ENCODE data around the gene CSNK2B.

Gene CSNK2B

DNA sequence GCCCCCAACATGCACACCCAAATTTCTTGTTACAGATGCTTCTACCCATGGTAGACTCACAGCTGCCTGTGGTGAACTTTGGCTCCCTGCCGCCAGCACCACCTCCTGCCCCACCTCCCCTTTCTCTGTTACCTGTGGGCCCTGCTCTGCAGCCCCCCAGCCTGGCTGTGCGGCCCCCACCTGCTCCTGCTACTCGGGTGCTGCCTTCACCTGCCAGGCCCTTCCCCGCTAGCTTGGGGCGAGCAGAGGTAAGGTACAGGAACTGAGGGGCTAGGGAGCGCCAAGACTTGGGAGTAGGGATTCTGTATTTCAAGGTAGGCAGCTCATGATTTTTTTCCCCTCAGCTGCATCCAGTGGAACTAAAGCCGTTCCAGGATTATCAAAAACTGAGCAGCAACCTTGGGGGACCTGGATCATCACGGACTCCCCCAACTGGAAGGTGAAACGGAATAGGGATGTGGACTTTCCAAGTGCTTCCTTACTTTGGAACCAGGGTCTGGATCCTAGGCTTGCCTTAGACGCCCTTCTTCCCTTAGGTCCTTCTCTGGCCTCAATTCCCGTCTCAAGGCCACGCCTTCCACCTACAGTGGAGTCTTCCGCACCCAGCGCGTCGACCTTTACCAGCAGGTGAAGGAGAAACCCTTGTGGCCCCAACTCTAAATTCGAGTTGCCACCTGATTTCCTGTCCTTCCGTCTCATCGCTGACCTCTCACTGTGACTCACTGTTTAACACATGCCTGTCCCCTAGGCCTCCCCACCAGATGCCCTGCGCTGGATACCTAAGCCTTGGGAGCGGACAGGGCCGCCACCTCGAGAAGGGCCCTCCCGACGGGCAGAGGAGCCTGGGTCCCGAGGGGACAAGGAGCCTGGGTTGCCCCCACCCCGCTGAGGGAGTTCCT, 28.9 kb upstream of the CSNK2B start:
- no peak for DNase-seq (ENCODE audit: low spot score)

- DNase-seq (ENCODE audit: low spot score), result no peak
Observed at GRCh38 chr6:31639043-31639442, 26.8 kb upstream of the CSNK2B start.

GRCh38 chr6:31639449-31639861, 26.4 kb upstream of the CSNK2B start:
- DNase-seq (ENCODE audit: low spot score), result no peak

DNA sequence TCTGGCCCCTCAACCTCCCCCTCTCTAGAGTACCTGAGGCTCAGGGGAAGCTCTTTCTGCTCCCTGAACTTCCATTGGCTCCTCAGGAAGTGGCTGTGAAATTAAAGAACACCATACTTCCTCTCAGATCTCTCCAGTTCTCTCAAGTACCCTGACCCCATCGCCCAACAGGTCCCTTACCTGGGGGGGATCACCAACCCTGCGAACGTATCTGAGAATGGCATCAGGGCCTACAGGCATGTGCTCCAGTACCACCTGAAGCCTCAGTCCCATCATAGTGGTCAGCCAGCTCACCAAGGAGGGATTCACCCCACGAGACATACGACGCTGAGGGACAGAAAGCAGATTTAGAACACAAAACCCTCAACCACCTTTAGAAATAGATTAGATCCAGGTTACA, 25.3 kb upstream of the CSNK2B start:
- DNase-seq (ENCODE audit: low spot score), result no peak

DNA sequence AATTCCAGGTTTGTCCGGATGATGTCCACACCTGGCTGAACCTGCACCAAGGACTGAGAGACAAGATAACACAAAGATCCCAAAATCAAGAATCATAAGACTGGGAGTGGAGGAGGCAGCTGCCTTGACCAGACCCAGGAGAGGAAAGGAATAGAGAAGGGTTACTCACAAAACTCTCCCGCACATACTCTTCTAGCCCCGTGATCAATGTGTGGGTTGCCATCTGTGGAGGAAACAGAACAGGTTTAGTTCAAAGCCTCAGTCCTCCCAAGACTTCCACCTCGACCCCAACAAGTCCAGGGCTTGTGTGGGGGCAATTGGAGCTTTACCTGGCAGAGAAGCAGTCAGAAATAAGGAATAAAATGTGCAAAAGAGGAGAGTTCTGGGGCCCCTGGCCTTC, 24.5 kb upstream of the CSNK2B start:
- DNase-seq (ENCODE audit: low spot score), result no peak

DNA sequence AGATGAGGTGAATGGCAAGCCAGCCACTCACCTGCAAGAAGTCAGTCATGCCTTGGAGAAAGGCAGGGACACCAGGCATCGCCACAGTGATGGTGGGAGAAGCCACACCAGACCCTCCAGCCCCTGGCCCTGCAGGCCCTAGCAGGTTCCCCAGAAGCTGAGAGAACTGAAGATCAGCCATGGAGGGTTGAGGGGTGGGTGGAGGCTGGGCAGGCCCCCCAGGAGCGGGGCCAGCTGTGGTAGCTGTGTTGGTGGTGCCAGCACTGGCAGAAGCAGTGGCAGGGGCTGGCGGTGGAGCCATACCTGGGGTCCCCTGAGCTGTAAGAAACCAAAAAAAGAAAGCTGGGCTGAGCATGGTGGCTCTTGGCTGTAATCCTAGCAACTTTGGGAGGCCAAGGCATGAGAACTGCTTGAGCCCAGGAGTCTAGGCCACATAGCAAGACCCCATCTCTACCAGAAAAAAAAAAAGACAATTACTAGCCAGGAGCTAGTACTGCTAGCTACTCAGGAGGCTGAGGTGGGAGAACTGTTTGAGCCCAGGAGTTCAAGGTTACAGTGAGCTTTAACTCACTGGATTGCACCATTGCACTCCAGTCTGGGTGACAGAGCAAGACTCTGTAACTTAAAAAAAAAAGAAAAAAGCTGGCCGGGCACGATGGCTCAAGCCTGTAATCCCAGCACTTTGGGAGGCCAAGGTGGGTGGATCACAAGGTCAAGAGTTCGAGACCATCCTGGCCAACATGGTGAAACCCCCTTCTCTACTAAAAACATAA, 22.9 kb upstream of the CSNK2B start:
- DNase-seq (ENCODE audit: low spot score), result no peak

DNA sequence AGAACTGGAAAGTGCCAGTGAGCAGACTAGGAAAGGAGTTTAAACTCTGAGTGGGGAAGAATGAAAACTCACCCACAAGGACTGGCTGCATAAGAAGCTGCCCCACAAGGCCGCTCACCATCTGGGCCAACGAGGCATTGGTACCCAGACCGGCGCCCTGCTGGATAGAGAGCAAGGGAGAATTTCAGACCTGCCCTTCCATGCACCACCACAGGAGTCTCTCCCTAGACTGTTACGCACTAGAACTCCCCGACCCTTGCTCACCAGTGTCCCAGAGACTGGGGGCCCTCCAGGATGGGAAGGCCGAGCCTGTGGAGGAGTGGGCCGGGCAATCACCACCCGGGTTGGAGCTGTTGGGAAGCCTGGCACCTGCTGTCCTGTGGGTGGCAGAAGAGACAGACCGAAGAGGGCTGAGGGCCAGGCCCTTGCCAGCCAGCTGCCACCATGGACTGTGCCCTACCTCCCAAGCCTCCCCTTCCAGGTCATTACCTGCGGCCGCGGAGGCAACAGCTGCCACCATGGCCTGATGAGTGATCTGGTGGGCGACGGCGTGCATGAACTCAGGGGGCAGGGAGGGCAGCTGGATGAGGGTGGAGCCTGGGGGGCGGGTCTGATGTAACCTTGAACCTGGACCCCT, 21.9 kb upstream of the CSNK2B start:
- no peak for DNase-seq (ENCODE audit: low spot score)

DNA sequence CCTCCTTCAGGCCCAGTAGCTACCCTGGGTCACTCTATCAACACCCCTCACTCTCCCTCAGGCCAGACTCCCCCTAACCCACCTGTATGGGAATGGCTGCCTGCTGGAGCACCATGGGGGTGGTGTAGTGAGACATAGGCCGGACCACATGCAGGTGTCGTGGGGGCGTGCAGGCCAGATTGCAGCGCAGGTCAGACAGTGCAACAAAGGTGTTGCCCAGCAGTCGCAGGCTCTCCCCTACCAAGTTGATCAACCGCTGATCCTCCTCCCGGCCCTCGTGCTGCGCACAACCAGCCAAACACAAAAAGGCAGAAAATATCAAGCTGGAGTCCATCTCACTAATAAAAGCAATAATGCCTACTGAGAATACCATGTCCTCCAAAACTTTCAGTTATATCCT, 20.6 kb upstream of the CSNK2B start:
- DNase-seq (ENCODE audit: low spot score), result no peak

DNA sequence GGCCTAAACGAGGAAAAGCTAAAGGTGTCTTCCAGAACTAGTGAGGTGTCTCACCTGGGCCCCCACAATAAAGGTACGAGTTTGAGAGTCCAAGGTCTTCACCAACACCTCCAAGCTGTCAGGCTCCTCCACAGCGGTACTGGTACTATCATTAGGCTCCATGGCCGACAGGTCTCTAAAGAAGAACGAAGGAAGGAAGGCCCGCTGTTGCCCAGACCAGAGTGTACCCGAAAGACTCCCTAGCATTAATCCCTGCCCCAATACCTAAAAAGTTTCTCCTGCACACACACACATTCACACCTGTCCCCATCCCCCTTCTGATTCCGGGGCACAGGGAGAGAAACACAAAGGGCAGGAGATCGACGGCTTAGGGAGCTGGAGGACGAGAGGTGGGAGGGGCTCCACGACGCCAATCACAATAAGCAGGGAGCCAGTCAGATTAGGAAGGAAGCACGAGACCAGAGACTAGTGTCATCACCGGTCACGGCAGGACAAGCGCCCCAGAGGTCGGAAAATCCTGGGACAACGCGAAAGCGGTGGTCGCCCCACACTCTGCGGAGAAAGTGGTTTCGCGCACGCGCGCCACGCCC, 14.2 kb upstream of the CSNK2B start:
- no peak for DNase-seq (ENCODE audit: low spot score)

DNA sequence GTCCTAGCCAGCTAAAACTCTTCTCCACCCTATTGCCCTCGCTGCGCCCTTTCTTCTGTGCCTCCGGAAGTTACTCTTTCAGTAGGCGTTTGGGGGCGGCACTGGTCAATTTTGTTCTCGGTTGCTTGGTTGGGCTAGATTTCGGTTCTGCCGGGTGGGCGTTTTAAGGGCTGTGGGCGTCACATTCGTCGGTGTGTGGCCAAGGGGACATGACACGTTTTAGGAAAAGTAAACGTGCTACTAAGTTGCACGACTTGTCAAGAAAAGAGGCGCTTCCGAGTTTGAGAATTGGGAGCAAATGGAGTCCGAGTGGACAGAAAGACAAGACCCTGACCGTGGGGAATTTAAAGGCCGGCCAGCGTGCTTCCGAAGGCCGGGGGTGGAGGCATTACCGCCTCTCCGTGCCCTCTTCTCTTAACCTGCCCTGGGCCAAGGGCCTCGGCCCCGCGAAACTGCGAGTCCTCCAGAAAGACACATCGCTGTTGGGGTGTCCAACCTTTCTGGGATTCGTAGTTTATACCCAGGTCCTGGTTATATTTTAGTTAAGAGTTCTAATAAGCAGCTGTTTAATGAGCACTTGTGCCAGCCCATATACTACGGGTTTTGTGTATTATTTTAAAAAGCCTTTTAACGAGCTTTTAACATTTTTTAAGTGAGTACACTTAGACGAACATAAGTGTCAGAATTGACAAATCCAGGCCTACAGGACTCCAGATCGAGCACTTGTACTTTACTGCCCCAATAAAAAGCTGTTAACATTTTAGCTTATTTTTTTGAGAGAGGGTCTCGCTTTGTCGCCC, 12.8 kb upstream of the CSNK2B start:
- DNase-seq (ENCODE audit: low spot score), result no peak

- DNase-seq (ENCODE audit: low spot score), result no peak
Observed at GRCh38 chr6:31654574-31655348, 11.1 kb upstream of the CSNK2B start.

DNA sequence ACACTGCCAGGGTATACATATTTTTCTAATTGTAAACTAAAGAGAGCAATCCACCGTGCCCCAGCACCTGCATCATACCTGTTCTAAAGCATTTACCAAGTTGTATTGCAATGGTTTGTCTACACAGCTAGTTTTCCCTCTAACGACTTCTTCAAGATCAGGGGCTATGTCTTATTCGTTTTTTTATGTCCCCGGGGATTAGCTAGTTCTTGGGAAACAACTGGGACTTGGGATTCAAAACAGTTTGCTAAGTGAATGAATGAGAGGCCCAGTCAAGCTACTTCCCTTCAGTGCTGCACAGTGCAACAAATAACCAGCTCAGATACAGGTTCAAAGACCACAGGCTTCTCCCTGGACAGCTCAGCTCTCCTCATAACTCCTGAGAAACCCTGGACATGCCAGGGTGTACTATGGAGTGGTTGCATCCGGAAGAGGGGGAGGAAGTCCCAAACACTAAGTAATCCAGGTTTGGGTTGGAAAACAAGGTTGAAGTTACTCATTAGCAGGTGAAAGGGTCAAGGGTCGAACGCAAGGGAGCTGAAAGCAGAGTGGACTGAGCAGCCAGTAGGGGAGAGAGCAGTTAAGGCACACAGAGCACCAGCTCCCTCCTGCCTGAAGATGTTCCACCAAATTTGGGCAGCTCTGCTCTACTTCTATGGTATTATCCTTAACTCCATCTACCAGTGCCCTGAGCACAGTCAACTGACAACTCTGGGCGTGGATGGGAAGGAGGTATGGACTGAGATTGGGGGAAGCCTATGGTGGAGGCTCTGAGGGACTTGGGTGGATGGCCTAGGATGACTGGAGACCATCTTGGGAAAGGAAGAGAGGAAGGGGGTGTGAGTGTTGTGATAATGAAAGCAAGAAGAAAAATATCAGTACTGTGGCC, 10.3 kb upstream of the CSNK2B start, which contains the start of gene APOM:
Gene APOM, plus strand, starts transcription at position 546 of the 889 bp plus-strand sequence. Its CDS starts 73 bp downstream, at position 619.
- no peak for DNase-seq (ENCODE audit: low spot score)

DNA sequence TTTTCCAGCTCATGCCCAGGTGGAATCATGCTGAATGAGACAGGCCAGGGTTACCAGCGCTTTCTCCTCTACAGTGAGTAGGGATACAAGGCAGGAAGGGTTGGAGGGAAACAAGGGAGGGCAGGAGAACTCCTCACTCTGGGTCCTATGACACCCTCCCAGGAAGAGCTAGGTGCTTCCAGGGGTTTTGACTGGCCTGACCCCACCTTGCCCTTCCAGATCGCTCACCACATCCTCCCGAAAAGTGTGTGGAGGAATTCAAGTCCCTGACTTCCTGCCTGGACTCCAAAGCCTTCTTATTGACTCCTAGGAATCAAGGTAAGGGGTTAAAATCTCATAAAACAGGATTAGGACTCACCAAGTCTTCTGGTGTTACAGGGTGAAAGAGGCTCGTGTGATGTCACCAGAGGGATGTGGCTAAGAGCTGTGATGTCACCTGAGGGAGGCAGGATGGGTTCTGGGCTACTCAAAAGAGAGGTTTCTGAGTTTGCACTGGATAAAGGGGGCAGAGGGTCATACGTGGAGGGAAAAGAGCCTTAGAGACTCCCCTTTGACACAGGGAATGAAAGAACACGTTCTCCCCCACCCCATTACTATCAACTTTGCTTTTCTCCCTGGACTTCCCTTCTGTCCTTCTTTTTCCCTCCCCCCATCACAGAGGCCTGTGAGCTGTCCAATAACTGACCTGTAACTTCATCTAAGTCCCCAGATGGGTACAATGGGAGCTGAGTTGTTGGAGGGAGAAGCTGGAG, 8.3 kb upstream of the CSNK2B start:
- DNase-seq (ENCODE audit: low spot score), result no peak

GRCh38 chr6:31658158-31658688, 7.7 kb upstream of the CSNK2B start:
- DNase-seq (ENCODE audit: low spot score), result no peak

- no peak for DNase-seq (ENCODE audit: low spot score)
Observed at GRCh38 chr6:31658983-31659648, 6.8 kb upstream of the CSNK2B start.

- DNase-seq (ENCODE audit: low spot score), result no peak
Observed at GRCh38 chr6:31659649-31660380, 6.1 kb upstream of the CSNK2B start.
